MG63 (cell line): Measurements from ENCODE around the gene SETBP1. TPM values are rescaled to one million over a fixed set of nuclear protein-coding genes. Genes with fewer than 3 reads are reported as not detected.

Experiments
- DNase-seq: peaks from one replicate; pipeline ENCODE4 v3.0.0-alpha.2; 2020
- H3K27me3 ChIP-seq: fragments of 250-450 bp; sonication (Bioruptor Pico); 2 replicates; pipeline ENCODE4 v1.5.1; 2020; ENCODE audit warnings: mild to moderate bottlenecking, moderate library complexity
- H3K36me3 ChIP-seq: fragments of 250-450 bp; sonication (Bioruptor Pico); 2 replicates; pipeline ENCODE4 v1.5.1; 2020; ENCODE audit warnings: mild to moderate bottlenecking, moderate library complexity
- H3K4me3 ChIP-seq: fragments of 250-450 bp; sonication (Bioruptor Pico); 2 replicates; pipeline ENCODE4 v1.5.1; 2020; ENCODE audit warnings: mild to moderate bottlenecking, moderate library complexity
- H3K9me3 ChIP-seq: fragments of 250-450 bp; sonication (Bioruptor Pico); 2 replicates; pipeline ENCODE4 v1.5.1; 2020; ENCODE audit warnings: mild to moderate bottlenecking, moderate library complexity
- total RNA-seq: library from RNA; depleted of rRNA; stranded (reverse); fragments of >200 nt; shearing (Covaris generic); gene quantifications from 2 replicates; pipeline ENCODE4 v1.2.3, GENCODE V29; 2014; ENCODE audit warnings: low replicate concordance

SETBP1 gene
- total RNA-seq, 1 experiment from 2014 or later, result not detected

DNA sequence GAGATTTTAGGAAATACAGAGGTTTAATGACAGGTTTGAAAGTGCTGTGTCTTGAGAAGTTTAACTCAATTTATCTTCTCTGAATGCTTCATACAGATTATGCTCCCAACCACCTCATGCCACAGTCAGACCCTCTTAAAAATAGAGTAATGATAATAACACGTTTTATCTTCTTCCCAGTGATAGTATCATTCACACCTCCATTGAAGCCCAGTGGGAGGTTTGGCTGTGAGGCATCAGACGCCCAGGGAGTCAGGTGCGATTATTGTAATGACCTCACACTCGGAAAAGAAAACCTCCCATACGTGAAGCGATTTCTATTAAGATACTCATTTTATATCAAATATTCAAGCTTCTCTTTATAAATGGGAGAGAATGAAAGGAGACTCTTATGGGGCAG, 366.3 kb downstream of the SETBP1 start:
- Histone ChIP-seq H3K4me3 (no peak overlapping the region), H3K27me3 (no peaks in the 10 kb centered on the region), H3K9me3 (no peaks in the 10 kb centered on the region), H3K36me3 (no peaks in the 10 kb centered on the region)
- no peak for DNase-seq

- Histone ChIP-seq H3K9me3 (no peaks in the 10 kb centered on the region), H3K27me3 (no peaks in the 10 kb centered on the region), H3K4me3 (no peak overlapping the region), H3K36me3 (no peaks in the 10 kb centered on the region)
- DNase-seq, result no peak
These were observed 369.1 kb downstream of the SETBP1 start for GRCh38 chr18:45049578-45050319.

DNA sequence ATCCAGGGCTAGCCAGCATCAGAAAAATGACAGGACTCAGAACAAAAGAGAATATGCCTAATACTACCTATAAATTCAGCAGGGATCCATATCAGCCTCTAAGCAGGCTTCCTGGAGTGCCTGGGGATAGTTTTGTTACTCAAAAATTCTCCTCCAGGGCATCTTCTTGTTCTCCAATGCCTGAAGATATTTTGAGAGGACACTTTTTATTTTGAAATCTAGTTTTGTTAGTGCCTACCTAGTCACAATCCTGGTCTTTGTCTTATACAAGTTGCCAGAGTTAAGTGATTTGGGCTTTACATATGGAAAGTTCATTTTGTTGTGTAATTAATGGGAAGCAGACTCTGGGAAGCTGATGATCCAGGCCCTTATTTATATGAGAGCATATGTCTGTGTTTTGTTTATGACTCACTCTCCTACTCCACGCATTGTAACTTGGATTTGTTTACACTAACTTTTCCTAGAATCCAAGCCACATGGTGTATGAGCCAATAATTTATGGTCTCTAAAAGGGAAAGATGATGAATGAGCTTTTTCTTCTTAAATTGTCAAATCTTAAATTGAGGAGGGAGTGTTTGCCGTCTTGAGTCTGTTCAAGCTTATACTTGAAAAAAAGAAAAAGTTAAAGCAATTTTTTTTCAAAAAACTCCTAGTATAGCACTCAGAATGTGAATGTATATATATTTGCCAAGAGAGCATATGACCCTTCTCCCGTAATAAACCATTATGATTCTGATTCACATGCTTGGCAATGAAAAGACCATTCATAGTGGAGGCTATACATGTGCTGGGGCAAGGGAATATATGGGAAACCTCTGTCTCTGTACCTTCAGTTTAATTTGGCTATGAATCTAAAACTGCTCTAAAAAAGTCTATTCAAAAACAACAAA, 370.3 kb downstream of the SETBP1 start:
- H3K36me3 ChIP-seq, result no peaks in the 10 kb centered on the region
- H3K27me3 ChIP-seq, result no peaks in the 10 kb centered on the region
- H3K4me3 ChIP-seq, result no peak overlapping the region
- H3K9me3 ChIP-seq, result no peaks in the 10 kb centered on the region
- no peak for DNase-seq

DNA sequence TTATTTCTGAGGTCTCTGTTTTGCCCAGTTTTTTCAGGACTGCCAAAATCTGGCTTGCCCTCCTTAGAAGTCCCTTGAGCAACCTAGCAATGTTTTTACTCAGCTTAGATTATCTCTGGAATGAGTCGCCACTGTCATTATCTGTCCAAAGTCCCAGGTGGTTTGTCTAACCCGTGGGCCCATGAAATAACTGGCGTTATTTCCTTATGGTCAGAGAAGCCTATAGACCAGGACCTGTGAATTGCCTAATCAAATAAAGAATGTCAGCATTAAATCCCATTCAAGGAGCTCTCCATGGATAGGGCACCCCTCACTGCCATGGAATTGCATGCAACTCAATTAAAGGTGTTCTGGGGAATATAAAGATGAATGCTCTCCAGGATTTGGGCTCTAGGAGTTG, 373.9 kb downstream of the SETBP1 start:
- Histone ChIP-seq H3K27me3 (no peaks in the 10 kb centered on the region), H3K4me3 (no peak overlapping the region), H3K36me3 (no peaks in the 10 kb centered on the region), H3K9me3 (no peaks in the 10 kb centered on the region)
- DNase-seq, result no peak

DNA sequence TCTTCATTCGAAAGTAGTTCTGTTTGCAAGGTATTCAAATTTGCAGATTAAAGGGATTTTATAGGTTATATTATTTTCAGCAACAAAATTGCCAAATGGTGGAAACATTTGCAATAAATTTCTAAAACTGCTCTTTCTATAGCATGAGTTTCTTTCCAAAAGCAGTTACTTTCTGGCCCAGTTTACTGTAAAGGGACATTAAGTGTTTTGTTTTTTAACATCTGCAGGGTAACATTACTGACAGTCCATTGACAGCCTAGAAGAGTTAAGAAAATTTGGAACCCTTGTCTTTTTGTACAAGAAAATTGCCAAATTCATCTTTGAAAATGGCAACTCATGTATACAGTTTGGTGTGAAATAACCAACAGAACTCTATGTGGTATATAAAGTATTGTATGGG, 375.1 kb downstream of the SETBP1 start:
- Histone ChIP-seq H3K27me3 (no peaks in the 10 kb centered on the region), H3K4me3 (no peak overlapping the region), H3K36me3 (no peaks in the 10 kb centered on the region), H3K9me3 (no peaks in the 10 kb centered on the region)
- DNase-seq, result no peak

- no peak for DNase-seq
- H3K36me3 ChIP-seq, result no peaks in the 10 kb centered on the region
- H3K27me3 ChIP-seq, result no peaks in the 10 kb centered on the region
- no peaks in the 10 kb centered on the region for H3K9me3 ChIP-seq
- H3K4me3 ChIP-seq, result no peak overlapping the region
These were observed 376.2 kb downstream of the SETBP1 start for GRCh38 chr18:45056926-45057325.

- Histone ChIP-seq H3K36me3 (no peaks in the 10 kb centered on the region), H3K27me3 (no peaks in the 10 kb centered on the region), H3K9me3 (no peaks in the 10 kb centered on the region), H3K4me3 (no peak overlapping the region)
- no peak for DNase-seq
These were observed 377.4 kb downstream of the SETBP1 start for GRCh38 chr18:45057955-45058600.

GRCh38 chr18:45059695-45060094, 379.0 kb downstream of the SETBP1 start:
- Histone ChIP-seq H3K36me3 (no peaks in the 10 kb centered on the region), H3K27me3 (no peaks in the 10 kb centered on the region), H3K4me3 (no peak overlapping the region), H3K9me3 (no peaks in the 10 kb centered on the region)
- DNase-seq, result peak; percentile 6

DNA sequence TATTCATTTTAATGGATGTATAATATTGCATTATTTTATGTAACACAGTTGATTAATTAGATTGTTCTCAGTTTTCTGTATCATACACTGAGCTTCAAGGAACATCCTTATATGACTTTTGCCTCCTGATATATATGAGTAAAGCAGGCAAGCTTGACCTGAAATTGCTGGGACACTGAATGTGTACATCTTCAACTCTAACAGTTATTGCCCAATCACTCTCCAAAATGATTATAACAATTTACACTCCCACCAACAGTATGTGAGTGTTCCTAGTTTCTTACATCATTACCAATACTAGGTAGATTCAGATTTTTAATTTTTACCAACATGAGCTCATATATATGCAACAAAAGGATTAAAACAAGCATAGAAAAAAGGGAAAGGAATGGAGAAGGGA, 379.4 kb downstream of the SETBP1 start:
- H3K9me3 ChIP-seq, result no peaks in the 10 kb centered on the region
- DNase-seq, result no peak
- H3K27me3 ChIP-seq, result no peaks in the 10 kb centered on the region
- no peaks in the 10 kb centered on the region for H3K36me3 ChIP-seq
- no peak overlapping the region for H3K4me3 ChIP-seq

DNA sequence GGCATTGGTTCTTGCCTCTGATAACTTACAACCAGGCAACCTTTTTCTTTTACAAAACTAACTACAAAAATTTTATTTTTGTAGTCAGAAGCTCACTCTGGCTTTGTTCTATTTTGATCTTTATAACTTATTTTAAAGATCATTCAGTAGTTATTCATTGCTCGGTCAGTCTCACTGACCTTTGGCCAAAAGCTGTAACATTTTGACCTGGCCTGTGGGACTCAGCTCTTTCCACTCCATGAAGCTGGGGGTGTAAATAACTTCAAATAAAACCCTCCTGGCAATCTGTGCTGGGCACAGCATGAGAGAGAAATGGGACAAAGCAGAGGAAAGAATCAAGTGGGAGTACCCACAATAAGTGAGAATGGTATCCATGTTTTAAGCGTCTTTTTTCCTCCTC, 380.7 kb downstream of the SETBP1 start:
- no peak for DNase-seq
- Histone ChIP-seq H3K36me3 (no peaks in the 10 kb centered on the region), H3K4me3 (no peak overlapping the region), H3K27me3 (no peaks in the 10 kb centered on the region), H3K9me3 (no peaks in the 10 kb centered on the region)

DNA sequence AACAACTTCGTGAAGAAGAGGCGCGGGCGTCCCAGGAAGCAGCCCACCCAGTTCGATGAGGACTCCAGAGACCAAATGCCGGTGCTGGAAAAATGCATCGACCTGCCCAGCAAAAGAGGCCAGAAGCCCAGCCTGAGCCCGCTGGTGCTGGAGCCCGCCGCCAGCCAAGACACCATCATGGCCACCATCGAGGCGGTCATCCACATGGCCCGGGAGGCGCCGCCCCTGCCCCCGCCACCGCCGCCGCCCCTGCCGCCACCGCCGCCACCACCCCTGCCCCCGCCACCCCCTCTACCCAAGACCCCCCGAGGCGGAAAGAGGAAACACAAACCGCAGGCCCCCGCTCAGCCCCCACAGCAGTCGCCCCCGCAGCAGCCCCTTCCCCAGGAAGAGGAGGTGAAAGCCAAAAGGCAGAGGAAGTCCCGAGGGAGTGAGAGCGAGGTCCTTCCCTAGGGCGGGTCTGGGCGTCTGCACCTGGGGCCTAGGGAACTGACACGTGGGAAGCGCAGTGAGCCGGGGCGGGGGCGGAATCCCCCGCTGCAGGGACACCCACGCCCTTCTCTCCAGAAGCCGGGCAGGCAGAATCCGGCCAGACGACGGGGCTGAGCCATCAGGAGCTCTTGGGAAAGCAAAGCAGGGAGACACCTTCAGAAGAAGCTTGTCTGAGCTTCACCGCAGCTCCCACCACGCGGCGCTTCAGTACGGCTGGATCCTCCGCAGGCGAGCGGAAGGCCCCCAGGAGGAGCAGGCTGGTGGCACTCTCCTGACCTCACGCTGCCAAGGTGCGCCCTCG, 382.8 kb downstream of the SETBP1 start:
- H3K36me3 ChIP-seq, result no peaks in the 10 kb centered on the region
- DNase-seq, result no peak
- no peak overlapping the region for H3K4me3 ChIP-seq

GRCh38 chr18:45066210-45066609, 385.5 kb downstream of the SETBP1 start:
- H3K27me3 ChIP-seq, result no peaks in the 10 kb centered on the region
- H3K4me3 ChIP-seq, result no peak overlapping the region
- DNase-seq, result no peak
- H3K36me3 ChIP-seq, result no peaks in the 10 kb centered on the region
- H3K9me3 ChIP-seq, result no peaks in the 10 kb centered on the region

More for the DNA sequence above, 382.8 kb downstream of the SETBP1 start:
- Histone ChIP-seq H3K27me3 (no peaks in the 10 kb centered on the region), H3K9me3 (no peaks in the 10 kb centered on the region)

DNA sequence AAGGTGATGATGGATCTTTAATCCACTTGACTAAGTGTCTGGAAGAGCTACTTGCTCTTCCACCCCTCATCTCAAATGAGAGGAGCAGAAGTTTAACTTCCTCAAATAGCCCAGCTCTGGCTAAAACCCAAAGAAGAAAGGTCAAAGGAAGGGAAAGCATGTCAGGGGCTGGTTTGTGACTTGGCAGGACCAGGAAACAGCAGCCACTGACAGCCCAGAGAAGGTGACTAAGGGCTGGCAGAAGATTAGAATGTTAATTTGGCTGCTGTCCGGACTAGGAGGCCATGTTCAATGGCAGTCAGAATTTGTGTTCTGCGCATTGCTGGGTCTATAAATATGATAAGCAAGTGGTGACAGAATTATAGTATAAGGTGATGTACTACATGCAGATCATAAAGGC, 386.2 kb downstream of the SETBP1 start:
- H3K36me3 ChIP-seq, result no peaks in the 10 kb centered on the region

DNA sequence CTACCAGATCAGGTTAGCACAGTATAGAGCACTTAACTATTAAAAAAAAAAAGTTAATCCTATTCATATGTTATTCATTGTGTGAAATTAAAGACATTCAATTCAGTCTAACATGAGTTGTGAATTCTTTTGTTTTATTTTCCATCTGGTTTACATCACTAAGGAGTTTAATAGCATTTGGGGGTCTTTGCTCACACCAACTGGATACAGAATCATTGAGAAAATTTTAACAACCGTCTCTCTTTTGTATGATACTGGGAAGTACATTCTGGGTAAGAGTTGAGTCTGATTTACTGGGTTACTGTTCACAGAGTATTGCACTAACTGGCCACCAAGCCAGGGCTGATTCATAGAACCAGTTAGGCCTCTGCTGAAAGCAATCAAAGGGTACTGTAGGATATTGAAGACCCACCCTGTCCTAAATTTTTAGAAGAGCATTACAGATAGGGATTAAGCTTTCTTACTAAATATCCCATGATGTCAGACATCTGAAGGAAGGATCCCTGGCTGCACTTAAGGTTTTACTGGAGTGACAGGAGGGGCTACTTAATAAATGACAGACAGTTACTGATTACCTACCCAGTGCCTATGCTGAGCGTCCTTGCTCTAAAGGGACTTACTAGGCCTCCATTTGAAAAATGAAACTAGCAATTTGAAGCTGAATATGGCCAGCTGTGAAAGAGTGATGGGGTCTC, 387.9 kb downstream of the SETBP1 start:
- H3K27me3 ChIP-seq, result no peaks in the 10 kb centered on the region

More for the DNA sequence above, 386.2 kb downstream of the SETBP1 start:
- Histone ChIP-seq H3K9me3 (no peaks in the 10 kb centered on the region), H3K27me3 (no peaks in the 10 kb centered on the region), H3K4me3 (no peak overlapping the region)
- peak; percentile 51 for DNase-seq

GRCh38 chr18:45069546-45069945, 388.9 kb downstream of the SETBP1 start:
- DNase-seq, result no peak
- Histone ChIP-seq H3K9me3 (no peaks in the 10 kb centered on the region), H3K4me3 (no peak overlapping the region), H3K36me3 (no peaks in the 10 kb centered on the region), H3K27me3 (no peaks in the 10 kb centered on the region)

More for the DNA sequence above, 387.9 kb downstream of the SETBP1 start:
- Histone ChIP-seq H3K36me3 (no peaks in the 10 kb centered on the region), H3K4me3 (no peak overlapping the region), H3K9me3 (no peaks in the 10 kb centered on the region)
- DNase-seq, result no peak

DNA sequence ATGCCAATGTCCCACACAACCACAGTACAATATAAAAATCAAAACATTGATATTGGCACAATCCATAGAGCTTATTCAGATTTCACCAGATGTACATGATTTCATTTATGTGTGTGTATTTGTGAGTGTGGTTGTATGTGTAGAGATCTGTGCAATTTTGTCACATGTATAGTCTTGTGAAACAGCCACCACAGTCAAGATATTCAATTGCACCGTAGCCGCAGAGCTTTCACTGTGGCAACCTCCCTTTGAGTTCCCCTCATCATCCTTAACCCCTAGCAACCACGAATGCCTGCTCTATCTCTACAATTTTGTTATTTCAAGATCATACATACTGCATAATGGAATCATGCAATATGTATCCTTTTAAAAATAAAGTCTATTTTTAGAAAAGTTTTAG, 391.3 kb downstream of the SETBP1 start:
- no peak for DNase-seq
- no peaks in the 10 kb centered on the region for H3K9me3 ChIP-seq
- H3K36me3 ChIP-seq, result no peaks in the 10 kb centered on the region
- H3K4me3 ChIP-seq, result no peak overlapping the region
- H3K27me3 ChIP-seq, result no peaks in the 10 kb centered on the region
